GM18867 (cell line): ENCODE data around the gene ARL16.
A peak's percentile ranks its signal among the peaks of the same experiment; 100 is the strongest.

ENCODE experiments used
- ATAC-seq: cut with Tn5 transposase; IDR thresholded peaks from one replicate; pipeline ENCODE4 v1.9.1; 2021; ENCODE audit warnings: mild to moderate bottlenecking, moderate library complexity; ENCODE audit not compliant: unreplicated experiment

The ARL16 gene

GRCh38 chr17:81648013-81648706 is 35.4 kb downstream of the ARL16 start:
- ATAC-seq: no peak

GRCh38 chr17:81647640-81648012 is 36.0 kb downstream of the ARL16 start:
- no peak for ATAC-seq

- no peak for ATAC-seq
Observed at GRCh38 chr17:81646869-81647600, 36.6 kb downstream of the ARL16 start.

GRCh38 chr17:81644976-81645952 is 38.3 kb downstream of the ARL16 start:
- no peak for ATAC-seq

GRCh38 chr17:81644496-81644895 is 39.1 kb downstream of the ARL16 start:
- ATAC-seq: no peak

- ATAC-seq: no peak
Observed at GRCh38 chr17:81641825-81642489, 41.6 kb downstream of the ARL16 start.

GRCh38 chr17:81640011-81640410 is 43.6 kb downstream of the ARL16 start:
- no peak for ATAC-seq

- ATAC-seq: no peak
Observed at GRCh38 chr17:81638683-81639082, 44.9 kb downstream of the ARL16 start.

GRCh38 chr17:81636505-81637288 is 46.9 kb downstream of the ARL16 start, which contains the start of the genes NPLOC4 and TSPAN10:
TSS of gene NPLOC4 (minus strand) at chr17:81637112. CDS start at chr17:81636930, 182 bp downstream.
TSS of gene TSPAN10 (plus strand) at chr17:81637196. CDS start at chr17:81642413, 5,217 bp downstream.
- ATAC-seq: peak; percentile 89

GRCh38 chr17:81635973-81636504 is 47.6 kb downstream of the ARL16 start:
- peak; percentile 10 for ATAC-seq

- no peak for ATAC-seq
Observed at GRCh38 chr17:81635431-81635830, 48.2 kb downstream of the ARL16 start.

GRCh38 chr17:81631482-81631881 is 52.1 kb downstream of the ARL16 start:
- ATAC-seq: no peak
